GM19099 (cell line): Measurements from ENCODE around the gene LRRC4B.

Experiments used
- POLR2A ChIP-seq: IDR thresholded peaks from 3 replicates; pipeline ENCODE4 v1.6.1; 2011; ENCODE audit warnings: low read depth; ENCODE audit not compliant: insufficient read length; ENCODE audit errors: extremely low read depth

Gene LRRC4B

DNA sequence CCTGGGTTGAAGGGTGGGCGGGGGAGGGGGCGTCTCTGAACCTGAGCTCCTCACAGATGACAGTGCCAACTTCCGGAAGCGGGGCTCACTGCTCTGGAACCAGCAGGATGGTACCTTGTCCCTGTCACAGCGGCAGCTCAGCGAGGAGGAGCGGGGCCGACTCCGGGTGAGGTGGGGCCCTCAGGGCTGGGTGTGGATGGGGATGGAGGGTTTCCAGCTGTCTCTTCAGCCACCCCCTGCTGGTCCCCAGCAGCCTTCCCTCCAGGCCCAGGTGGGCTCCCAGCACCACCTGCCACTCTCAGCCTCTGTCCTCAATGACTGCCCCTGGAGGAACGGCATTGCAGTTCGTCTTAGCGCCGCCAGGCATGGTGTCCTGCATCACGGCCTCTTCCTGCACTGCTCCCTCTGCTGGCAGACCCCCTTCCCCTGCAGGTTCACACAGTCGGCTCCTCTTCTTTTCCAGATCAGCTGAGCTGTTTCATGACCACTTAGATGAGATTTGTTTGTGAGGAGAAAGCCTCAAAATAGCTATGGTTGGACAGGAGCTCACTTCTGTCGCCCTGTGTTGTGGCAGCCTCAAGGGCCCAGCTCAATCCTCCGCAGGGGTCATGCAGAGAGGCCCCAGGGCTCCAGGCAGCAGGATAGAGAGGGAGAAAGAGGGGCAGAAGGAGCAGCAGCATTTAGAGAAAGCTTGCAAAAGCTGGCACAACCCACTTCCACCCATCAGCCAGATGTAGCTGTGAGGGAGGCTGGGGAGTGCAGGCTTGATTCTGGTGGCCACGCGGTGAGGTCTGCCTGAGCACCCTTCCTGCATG lies 89.1 kb downstream of the LRRC4B start:
- TF ChIP-seq POLR2A, result no peak

DNA sequence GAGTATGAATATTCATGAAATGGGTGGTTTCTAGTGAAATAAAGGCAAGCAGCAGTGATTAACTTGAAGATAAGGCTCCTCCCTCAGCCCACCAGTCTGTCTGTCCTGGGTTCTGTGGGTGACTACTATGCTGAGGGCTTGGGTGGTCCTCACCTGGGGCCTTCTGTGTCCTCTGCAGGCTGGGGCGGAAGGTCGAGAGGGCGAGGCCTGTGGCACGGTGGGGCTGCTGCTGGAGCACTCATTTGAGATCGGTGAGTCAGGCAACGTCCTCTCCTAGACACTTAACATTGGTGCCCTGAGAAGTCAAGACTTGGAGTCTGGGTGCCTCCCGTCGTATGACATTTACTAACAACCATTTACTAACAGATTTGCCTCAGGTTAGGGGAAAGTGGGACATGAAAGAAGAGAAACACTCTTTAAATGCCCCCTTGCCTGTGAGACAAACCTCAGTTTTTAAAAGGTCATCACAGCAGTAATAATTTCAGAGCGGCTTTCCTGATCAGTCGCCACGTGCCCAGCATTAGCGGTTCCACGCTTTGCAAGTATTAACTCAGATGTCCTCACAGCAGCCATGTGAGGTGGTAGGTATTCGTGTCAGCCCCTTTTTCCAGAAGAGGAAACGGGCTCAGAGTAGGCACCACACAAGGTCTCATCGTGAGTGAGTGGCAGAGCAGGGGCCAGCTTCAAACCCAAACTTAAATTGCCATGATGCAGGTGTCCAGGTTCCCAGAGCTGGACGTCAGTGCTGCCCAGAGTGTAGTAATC lies 90.3 kb downstream of the LRRC4B start:
- no peak for TF ChIP-seq POLR2A

DNA sequence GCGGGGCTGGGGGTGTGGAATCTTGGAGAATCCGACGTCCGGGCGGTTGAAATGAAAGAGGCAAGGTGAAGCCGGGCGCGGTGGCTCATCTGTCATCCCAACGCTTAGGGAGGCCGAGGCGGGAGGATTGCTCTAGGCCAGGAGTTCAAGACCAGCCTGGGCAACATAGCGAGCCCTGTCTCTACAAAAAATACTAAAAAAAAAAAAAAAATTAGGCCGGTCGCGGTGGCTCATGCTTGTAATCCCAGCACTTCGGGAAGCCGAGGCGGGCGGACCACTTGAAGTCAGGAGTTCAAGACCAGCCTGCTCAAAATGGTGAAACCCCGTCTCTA lies 91.4 kb downstream of the LRRC4B start:
- TF ChIP-seq POLR2A, result no peak

DNA sequence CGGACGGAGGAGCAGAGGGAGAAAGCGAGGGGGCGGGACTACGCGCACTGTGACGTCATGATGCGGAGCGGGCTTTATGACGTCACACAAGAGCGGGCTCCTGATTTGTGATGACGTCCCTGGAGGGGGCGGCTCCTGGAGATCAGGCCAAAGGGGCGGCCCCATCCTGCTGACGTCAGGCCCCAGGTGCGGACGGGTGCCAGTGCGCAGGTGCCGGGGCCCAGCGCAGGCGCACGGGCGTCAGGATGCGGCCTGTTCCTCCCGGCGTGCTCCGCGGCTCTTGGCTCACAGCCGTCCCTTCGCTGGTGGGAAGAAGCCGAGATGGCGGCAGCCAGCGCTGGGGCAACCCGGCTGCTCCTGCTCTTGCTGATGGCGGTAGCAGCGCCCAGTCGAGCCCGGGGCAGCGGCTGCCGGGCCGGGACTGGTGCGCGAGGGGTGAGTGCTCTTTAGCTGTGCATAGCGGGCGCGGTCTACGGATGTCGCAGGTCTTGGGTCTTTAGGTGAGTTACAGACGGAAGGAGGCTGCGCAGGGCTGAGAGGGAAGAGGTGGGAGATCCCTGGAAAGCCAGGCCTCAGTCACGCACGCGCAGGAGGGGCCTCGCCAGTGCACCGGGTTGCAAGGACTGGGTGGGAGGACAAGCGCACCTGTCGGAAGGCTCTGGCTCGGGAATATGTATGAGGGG lies 91.9 kb downstream of the LRRC4B start, which contains the start of the genes EMC10 and GARIN5A:
Gene EMC10, plus strand, starts transcription at position 284 of the 683 bp plus-strand sequence. Its CDS starts 38 bp downstream, at position 322.
Gene GARIN5A, minus strand, starts transcription at position 625 of the 683 bp plus-strand sequence. Its CDS starts 460 bp downstream, at position 165.
- peak; percentile 99 for TF ChIP-seq POLR2A

DNA sequence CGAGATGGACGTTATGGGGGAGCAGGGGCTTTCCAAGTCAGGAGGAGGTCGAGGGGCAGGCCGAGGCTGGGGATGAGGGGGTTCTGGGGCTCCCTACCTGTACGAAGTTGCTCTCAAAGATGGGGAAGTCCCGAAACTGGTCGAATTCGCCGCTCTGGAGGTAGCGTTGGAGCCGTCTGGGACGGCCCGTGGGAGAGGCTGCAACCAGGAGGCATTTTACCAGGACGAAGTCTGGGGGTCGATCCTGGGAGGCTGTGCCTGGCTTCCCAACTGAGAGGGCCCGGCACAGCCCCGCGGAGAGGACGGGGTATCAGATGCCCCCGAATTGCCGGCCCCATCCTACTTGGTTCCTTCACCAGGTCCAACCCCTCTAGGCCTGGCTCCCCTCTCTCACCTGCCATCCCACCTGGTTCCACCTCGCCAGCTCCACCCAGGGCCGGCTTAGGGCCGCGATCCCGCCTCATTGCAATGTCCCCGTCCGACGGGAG lies 92.5 kb downstream of the LRRC4B start:
- no peak for TF ChIP-seq POLR2A

DNA sequence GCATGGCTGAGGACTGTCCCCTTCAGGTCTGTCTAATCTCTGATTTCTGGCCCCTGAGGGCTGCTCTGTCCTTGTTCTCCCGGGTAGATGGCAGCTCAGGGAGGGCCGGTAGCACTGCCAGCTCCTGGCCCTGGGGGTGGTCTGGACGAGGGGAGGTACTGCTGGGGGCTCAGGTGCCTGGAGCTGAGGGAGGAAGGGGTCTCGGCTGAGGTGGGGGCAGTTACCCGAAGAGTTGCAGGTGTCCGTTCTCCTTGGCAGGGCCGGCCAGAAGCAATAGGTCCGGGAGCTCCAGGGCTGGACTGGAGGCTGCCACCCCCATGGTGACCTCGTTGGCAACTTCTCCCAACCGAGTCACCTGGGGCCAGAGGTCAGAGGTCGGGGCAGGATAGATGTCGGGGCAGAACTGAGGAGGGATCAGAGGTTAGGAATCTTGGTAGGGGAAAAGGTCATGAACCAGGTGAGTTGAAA lies 93.1 kb downstream of the LRRC4B start:
- no peak for TF ChIP-seq POLR2A

DNA sequence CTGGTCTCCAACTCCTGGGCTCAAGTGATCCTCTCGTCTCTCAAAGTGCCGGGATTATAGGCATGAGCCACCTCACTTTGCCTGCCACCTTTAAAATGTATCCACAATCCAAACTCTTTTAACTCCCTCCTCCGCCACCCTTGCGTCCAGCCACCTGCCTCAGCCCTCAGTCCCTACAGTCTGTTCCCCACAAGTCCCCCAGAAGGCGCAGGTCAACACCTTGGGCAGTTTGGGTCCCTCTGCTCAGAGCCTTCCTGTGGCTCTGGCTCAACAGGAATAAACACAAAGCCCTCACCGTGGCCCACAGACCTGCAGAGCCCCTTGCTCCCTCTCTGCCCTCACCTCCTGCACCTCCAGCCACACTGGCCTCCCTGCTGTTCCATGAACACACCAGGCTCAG lies 99.4 kb downstream of the LRRC4B start:
- TF ChIP-seq POLR2A, result no peak

DNA sequence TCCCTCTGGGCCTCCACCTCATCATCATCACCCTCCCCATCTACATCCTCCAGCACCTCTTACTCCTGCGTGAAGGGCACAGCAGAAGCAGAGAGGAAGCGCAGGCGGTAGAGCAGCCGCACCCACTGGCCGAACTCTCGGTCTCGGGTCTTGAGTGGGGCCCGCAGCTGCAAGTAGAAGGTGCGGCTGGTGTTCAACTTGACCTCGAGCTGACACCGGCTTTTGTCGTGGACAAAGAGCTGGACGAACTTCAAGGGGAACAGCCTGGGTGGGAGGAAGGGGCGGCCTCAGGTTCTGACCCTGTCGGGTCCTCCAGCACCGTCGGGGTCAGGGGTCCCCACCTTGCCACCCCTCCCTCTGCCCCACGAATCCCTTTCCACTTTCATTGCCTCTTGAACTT lies 100.7 kb downstream of the LRRC4B start:
- no peak for TF ChIP-seq POLR2A
